HG03135 (cell line): Measurements from ENCODE around the gene MAN2C1.
"Not testable (repeated sequence)": the region's sequence is repeated elsewhere in the genome, so short reads cannot be mapped to it uniquely, and the experiment has no call there.

Source experiments
- ATAC-seq: cut with Tn5 transposase; IDR thresholded peaks from one replicate; pipeline ENCODE4 v1.9.1; 2021; ENCODE audit warnings: mild to moderate bottlenecking, moderate library complexity; ENCODE audit not compliant: unreplicated experiment

MAN2C1 gene

DNA sequence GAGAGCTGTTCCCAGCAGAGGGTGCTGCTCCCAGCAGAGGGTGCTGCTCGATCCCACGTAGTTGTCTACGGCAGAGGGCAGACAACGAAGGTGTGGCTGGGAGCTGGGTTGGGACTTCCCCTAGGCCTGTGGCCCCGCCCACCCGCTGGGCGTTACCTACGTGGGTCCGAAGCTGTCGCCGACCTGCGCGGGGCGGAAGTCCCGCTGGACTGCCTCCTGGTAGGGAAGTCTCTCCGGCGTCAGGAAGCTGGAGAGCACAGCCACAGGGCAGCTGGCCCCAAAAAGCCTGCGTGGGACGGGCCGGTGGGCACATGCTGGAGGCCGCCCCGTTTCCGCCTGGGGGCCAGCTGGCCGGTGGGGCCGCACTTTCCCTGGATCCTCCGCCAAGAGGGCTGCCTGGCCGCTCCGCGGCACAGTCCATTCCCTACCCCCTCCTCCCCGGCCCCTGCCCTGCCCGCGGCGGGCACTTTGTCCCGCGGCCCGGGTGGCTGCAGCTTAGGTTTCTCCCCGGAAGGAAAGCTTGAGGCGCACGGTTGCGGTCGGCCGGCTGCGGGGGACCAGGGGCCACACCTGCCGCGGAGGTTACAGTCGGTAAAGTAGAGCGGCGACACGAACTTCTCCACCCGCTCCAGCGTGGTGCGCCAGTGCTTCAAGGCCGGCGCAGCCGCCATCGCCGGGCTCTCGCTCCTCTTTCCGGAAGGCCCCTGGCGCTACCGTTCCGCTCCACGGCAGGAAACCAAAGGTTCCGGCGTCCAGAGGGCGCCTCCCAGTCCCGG is at the start of gene MAN2C1:
TSS of gene MAN2C1 (minus strand) at position 695 of the 776 bp plus-strand sequence. CDS start at position 671, 24 bp downstream.
- ATAC-seq, result peak; percentile 84

GRCh38 chr15:75416584-75416983 is 48.2 kb upstream of the MAN2C1 start:
- ATAC-seq, result no peak

- no peak for ATAC-seq
Observed at GRCh38 chr15:75410196-75410595, 41.8 kb upstream of the MAN2C1 start.

DNA sequence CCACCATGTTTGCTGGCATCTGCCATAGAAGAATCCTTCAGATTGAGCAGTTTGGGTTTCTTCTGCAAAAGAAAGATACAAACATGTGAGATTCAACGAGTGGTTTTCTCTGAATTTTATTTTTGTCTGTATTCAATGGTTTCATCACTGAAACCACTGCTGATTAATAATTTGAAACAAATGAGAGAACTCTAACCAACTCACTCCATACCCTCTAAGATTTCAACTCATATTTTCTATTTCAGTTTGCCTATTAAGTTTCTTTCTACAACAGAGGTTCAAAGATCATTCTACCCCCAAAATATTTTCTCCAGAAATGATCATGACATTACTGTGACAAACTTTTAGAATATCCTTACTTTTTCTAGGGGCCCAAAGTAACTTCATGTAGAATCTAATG is 38.7 kb upstream of the MAN2C1 start:
- no peak for ATAC-seq

DNA sequence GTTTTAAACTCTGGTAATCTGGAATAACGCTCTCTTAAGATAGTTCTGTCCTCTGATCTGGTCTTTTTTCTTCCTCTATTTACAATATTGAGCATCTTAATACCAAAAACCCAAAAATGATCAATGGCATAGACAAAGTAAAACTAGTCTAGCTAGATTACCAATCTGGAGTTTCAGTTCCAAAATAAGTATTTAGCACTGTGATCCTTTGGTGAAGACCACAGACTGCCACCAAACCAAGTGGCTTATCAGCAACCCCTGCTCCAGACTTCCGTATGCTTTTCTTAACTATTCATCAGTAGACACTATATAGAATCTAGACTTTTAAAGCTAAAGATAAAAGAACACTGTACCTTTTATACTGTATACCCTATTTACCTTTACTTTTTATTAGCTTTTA is 35.5 kb upstream of the MAN2C1 start:
- no peak for ATAC-seq

DNA sequence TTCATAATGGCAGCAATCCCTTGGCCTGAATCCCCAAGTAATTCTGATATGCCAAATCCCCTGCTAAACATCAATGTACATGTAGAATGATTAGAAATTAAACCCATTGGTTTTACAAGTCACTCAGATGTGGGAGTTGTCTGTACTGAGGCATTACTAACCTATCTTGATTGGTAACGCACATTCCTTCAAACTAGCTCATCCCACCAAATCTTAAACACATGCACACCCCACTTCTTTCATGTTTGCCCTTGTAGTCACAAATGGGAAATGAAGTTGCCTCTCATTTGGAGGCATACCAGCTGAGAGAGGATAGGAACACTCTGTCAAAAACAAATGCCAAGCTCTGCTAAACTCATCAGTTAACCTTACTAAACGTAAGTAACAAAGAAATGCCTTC is 29.1 kb upstream of the MAN2C1 start:
- ATAC-seq, result no peak

- ATAC-seq, result no peak
Observed at GRCh38 chr15:75389791-75390382, 21.5 kb upstream of the MAN2C1 start.

DNA sequence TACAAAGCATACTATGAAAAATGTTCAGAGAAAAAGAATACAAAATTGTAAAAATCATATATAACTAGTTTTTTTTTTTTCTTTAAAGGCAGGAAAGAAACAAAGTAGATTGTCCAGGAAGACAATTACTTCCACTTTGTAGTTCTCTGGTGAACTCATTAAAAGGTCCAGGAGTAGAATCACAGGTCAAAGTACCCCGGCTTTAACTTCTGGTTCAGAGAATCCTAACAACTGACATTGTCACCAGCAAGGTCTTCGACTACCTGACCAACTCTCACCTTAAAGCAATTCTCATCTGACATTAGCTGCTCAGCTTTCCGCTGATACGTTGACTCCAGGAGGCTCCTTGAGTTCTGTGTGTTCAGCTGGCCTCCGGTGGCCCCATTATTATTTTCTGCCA is 15.6 kb upstream of the MAN2C1 start:
- not testable (repeated sequence) for ATAC-seq

DNA sequence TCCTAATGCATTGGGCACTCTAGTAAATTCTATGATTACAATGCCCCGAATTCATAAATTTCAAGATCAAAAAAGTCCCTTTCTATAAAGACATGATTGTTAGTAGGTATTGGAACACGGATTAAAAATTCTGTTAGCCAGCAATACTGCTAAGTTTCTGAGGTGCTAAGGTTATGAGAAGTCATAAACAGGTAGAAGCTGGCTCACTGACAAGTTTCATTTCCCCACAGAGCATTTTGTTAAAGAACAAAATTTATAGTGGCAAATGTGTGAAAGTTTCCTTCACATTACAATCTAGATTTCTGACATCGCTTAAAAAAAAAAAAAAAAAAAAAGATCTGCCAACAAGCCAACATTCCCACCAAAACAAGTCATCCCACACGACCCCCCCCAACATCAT is 12.4 kb upstream of the MAN2C1 start:
- ATAC-seq, result no peak

DNA sequence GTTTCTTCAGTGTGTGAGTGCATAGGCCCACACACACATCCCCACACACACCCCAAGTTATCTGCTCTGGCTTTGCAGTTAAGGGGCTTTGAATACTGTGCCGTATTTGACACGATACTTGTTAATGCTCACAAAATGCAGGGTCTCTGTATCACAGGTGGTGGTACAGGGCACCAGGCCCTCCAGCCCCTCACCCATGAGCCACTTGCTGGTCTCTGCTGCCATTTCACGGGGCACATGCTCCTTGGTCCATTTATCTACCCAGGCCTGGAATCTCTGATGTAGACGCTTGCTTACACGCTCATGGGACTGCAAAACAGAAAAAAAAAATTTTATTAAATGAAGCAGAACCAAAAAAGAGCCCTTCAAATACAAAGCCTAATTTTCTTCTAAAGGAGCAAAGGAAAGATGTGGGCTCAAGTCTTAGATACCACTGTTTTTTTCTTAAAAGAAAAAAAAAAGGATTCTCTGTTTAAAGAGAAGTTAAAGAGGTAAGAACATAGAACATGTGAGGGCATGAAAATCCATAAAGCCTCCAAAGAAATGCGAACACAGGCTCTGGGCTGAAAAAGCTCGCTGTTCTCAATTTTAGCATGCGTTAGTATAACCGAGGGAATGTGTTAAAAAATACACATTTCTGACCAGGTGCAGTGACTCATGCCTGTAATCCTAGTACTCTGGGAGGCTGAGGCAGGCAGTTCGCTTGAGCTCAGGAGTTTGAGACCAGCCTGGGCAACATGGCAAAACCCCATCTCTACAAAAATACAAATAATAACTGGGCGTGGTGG is 3.7 kb upstream of the MAN2C1 start:
- ATAC-seq, result no peak

DNA sequence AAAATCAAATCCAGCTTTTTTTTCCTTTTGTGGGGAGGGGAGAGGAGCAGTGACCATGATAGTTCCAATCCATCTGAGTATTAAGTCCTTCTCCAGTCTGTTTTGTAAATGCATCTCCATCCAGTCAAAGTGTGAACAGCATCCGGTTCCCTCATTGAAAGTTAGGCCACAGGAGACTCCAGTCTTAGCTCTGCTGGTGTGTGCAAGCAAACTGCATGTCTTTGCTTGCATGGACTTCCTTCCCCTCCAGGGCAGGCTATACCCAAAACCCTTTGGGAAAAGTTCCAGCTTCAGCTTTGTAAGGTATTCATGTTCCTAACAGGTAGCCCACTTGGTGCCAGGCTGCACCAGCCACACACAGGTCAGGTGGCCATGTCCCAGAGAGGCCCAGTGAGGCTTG is 3.1 kb upstream of the MAN2C1 start:
- no peak for ATAC-seq

- ATAC-seq, result no peak
Observed at GRCh38 chr15:75369897-75370581, 1.6 kb upstream of the MAN2C1 start.

GRCh38 chr15:75368689-75369239 is 357 bp upstream of the MAN2C1 start:
- no peak for ATAC-seq

GRCh38 chr15:75367406-75367912 is 948 bp downstream of the MAN2C1 start:
- no peak for ATAC-seq

DNA sequence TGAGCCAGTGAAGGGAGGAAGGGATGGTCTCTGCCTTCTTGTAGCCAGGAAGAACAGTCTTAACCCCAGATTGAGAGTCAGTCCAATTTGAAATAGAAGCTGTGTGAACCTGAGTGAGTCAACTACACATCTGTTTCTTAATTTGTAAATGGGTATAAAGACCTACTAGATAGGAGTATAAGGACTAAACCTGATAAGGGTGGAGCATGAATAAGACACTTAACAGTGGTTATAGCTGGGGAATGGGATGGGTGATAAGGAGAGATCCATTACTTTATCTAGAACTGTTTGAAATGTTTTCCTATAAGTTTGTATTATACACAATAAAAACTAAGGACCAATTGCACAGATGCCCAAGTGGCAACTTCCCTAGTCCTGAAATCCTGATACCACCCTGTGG is 1.4 kb downstream of the MAN2C1 start:
- no peak for ATAC-seq

DNA sequence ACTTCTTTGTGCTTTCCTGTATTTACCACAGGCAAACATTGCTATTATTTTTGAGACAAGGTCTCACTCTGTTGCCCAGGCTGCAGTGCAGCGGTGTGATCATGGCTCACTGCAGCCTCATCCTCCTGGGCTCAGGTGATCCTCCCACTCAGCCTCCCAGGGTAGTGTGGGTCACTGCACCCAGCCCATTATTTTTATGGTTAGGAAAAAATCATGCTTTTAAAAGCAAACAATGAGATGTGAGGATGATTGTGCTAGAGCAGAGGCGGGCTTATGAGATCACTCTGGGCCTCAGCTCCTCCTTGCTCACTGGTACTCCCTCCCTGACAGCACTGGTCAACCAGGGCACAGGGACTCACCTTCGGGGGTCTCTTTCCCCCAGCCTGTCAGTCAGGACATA is 2.2 kb downstream of the MAN2C1 start:
- ATAC-seq, result no peak

- no peak for ATAC-seq
Observed at GRCh38 chr15:75364881-75365280, 3.5 kb downstream of the MAN2C1 start.

GRCh38 chr15:75363786-75364185 is 4.6 kb downstream of the MAN2C1 start:
- no peak for ATAC-seq

- no peak for ATAC-seq
Observed at GRCh38 chr15:75362642-75363249, 5.7 kb downstream of the MAN2C1 start.

DNA sequence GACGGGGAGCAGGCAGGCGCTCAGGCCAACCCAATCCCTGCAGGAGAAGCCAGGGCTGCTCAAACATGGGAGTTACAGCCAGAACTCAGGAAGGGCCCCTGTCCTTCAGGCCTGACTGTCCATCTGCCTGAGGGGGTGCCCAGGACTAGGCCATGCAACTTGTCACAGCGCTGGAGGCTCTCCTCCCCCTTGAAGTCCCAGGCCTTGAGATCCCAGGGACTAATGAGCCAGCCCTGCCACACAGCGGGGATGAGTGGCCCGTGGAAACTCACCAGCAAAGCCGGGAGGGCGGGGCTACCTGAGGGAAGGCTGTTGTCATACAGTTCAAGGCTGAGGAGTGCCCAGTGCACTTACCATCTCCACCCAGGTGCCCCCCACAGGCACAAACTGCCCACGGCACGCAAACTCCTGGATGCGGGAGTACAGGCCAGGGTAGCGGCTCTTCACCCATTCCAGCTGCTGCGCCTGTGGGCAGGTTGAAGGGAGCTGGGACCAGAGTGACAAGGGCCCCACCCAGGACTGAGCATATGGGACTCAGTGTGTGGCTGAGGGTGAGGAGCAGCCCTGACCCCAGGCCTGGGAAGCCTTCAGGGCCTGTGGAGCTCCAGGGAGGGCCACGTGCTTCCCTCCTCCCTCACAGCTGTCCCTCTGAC is 6.3 kb downstream of the MAN2C1 start:
- no peak for ATAC-seq
